GM10248 (cell line): ENCODE results near the gene ITM2C.

Experiments used
- CTCF ChIA-PET: fragments of 300-600 bp; sonication (Branson Sonifier 250); formaldehyde crosslinking; extraction: SDS; loops from one replicate; lab custom pipeline; 2021; ENCODE audit warnings: antibody characterized with exemption; lab: Yijun Ruan, JAX
- POLR2A ChIA-PET: fragments of 350-650 bp; sonication (Branson Sonifier 250); formaldehyde crosslinking; extraction: SDS; loops from one replicate; lab custom pipeline; 2020; ENCODE audit warnings: antibody characterized with exemption; lab: Yijun Ruan, JAX
- DNase-seq: peaks from one replicate; pipeline ENCODE4 v3.0.0; 2012; ENCODE audit errors: extremely low spot score
- TF ChIP-seq, protein P1 (sequence below): IDR thresholded peaks from 2 replicates; pipeline ENCODE4 v1.5.1; 2012; ENCODE audit warnings: mild to moderate bottlenecking, low read depth; ENCODE audit errors: extremely low read depth, missing control alignments, control extremely low read depth

The ITM2C gene

DNA sequence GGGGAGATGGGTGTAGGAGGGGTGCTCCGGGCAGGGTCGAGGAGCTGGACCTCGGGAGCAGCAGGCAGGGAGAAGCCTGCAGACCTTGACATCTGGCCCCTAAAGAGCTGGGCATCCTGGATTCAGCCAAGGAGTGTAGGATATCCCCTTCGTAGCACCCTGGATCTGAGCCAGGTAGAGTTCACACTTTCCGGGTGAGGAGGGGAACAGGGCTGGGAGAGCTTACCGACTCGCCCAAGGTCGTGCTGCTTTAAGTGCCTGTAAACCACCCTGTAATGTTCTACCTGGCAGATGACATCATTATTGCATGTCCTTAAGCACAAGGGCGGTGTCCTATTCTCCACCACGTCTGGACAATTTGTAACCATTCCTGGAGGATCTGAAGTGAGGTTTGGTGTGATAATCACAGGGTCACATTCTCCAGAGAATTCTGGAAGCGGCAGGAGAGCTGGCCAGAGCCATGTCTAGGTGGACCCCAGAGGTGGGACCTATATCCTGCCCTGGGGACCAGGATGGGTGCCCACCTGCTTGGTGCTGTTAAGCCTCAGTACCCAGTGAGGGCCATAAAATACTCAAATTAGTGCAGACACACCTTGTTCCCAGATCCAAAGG lies 14.6 kb downstream of the ITM2C start:
- POLR2A ChIA-PET: no interaction called here
- no peak for DNase-seq
- CTCF ChIA-PET: interaction anchor here (0.9 to 1.6 kb wide), 6 partner anchors 17 to 46 kb away, joined by 3 to 6 read pairs (median 4); no protein-coding TSS in a partner anchor
- TF ChIP-seq, protein P1, sequence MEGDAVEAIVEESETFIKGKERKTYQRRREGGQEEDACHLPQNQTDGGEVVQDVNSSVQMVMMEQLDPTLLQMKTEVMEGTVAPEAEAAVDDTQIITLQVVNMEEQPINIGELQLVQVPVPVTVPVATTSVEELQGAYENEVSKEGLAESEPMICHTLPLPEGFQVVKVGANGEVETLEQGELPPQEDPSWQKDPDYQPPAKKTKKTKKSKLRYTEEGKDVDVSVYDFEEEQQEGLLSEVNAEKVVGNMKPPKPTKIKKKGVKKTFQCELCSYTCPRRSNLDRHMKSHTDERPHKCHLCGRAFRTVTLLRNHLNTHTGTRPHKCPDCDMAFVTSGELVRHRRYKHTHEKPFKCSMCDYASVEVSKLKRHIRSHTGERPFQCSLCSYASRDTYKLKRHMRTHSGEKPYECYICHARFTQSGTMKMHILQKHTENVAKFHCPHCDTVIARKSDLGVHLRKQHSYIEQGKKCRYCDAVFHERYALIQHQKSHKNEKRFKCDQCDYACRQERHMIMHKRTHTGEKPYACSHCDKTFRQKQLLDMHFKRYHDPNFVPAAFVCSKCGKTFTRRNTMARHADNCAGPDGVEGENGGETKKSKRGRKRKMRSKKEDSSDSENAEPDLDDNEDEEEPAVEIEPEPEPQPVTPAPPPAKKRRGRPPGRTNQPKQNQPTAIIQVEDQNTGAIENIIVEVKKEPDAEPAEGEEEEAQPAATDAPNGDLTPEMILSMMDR: no peak

DNA sequence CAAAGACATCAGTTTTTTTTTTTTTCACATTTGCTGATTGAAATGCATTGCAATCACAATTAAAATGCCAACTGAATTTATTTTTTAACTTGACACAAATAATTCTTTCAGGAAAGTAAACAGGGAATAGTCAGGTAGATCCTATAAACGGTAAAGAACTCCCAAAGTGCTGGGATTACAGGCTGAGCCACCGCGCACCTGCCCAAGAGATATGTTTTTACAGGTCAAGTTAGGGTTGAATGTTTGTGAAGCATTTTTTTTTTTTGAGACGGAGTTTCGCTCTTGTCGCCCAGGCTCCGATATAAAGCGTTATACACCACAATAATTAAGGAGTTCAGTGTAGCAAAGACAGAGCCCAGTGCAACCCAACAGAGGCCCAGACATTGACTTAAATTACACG lies 15.1 kb downstream of the ITM2C start:
- TF ChIP-seq, protein P1: no peak
- POLR2A ChIA-PET: no interaction called here
- CTCF ChIA-PET: interaction anchor here (0.9 to 1.6 kb wide), 3 partner anchors 29 to 55 kb away, joined by 3 to 5 read pairs (median 4); no protein-coding TSS in a partner anchor
- DNase-seq: no peak

DNA sequence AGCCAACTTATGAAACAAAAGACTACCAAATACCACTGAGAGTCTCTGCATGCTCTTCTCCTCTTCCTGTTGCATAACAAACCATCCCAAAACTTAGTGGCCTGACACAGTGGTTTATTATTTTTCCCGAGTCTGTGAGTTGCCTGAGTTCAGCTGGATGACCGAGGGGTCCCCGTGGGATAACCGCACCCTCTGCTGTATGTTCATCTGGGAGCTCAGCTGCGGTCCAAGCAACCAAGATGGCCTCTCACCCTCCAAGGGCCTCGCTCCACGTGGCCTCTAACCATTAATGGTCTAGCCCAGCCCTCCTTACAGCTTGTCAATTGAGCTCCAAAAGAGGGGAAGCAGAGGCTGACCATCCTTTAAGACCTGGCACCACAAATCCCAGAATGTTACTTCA lies 17.1 kb downstream of the ITM2C start:
- ChIA-PET CTCF (interaction anchor here (0.8 to 1.5 kb wide), 4 partner anchors 9 to 103 kb away, joined by 3 read pairs; no protein-coding TSS in a partner anchor), POLR2A (no interaction called here)
- no peak for DNase-seq
- TF ChIP-seq, protein P1: no peak

DNA sequence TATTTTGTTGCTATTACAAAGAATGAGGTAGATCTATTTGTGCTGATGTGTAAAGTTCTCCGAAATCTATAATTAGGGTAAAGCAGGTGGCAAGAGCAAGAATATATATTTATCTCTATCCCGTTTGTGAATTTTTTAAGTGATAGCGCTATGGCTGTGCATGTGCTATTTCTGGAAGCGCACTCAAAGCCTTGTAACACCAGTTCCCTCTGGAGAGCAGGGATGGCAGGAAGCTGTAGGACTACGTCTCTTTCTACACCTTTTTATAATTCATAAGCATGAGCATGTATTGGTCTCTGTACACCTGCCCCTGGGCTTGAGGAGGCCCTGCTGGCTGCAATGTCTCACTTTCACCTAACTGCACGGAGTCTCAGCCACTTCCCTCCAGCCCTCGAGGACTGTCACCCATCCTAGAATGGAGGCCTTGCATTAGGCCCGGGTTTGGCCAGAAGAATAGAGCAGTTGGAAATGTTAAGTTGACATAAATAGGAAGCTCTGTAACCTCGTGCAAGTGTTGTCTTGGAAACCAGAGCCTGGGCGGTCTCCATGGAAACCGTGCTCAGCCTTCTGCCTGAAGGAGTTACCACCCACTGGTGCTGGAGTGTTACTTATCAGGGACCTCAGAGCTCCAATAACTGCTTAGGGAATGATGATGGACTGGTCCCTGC lies 20.9 kb downstream of the ITM2C start:
- peak; percentile 74 for DNase-seq
- POLR2A ChIA-PET: no interaction called here

DNA sequence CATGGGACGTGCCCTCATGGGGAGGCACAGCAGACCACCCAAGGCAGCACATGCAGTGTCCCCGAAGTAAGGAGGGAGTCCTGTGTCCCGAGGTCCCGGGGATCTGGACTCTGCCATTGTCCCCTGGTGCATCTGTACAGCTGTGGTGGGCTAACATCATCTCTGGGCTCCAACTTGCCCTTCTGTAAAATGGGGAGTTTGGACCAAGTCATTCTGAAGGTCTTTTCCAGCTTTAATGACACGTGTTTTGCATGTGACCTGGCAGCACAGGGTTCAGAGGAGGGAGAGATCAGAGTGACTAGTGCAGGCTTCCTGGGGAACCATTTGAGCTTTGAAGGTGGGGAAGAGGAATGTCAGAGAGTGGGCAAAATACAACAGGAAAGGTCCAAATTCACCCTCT lies 21.5 kb downstream of the ITM2C start:
- ChIA-PET POLR2A (no interaction called here), CTCF (interaction anchor here (0.9 to 1.4 kb wide), 8 partner anchors 14 to 102 kb away, joined by 3 to 7 read pairs (median 4); no protein-coding TSS in a partner anchor)
- DNase-seq: no peak
- TF ChIP-seq, protein P1: no peak

More for the DNA sequence above, 20.9 kb downstream of the ITM2C start:
- CTCF ChIA-PET: interaction anchor here (0.7 to 1.4 kb wide), 9 partner anchors 10 to 103 kb away, joined by 3 to 7 read pairs (median 3); no protein-coding TSS in a partner anchor
- TF ChIP-seq, protein P1: no peak

DNA sequence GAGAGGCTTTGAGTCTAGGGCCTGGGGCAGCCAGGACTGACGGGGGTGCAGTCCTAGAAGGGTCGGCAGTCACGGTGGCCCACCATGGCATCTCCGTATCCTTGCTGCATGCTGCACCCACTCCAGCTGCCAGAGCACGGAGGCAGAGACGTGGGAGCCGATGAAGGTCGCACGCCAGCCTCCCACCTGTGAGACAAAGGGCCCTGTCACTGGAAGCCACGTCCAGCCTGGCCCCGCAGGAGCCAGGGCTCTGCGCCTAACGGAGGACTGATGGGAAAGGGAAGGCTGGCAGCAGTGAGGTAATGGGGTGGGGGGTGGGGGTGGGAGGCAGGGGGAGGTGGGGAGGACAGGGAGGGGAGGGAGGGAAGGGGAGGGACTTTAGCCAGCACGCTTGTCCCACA lies 21.9 kb downstream of the ITM2C start:
- POLR2A ChIA-PET: no interaction called here
- no peak for DNase-seq
- CTCF ChIA-PET: interaction anchor here (1.0 to 1.4 kb wide), 4 partner anchors 16 to 101 kb away, joined by 3 to 7 read pairs (median 5); no protein-coding TSS in a partner anchor
- TF ChIP-seq, protein P1: no peak
